ENCODE measurements around the gene BABAM2. TPM values are rescaled to one million over a fixed set of nuclear protein-coding genes. Genes with fewer than 3 reads are reported as not detected.
"Not testable (repeated sequence)": the region's sequence is repeated elsewhere in the genome, so short reads cannot be mapped to it uniquely, and the experiment has no call there.

The BABAM2 gene
- total and polyA plus RNA-seq, 2 experiments from 2014 or later, result 17.8 to 21.5 TPM

DNA sequence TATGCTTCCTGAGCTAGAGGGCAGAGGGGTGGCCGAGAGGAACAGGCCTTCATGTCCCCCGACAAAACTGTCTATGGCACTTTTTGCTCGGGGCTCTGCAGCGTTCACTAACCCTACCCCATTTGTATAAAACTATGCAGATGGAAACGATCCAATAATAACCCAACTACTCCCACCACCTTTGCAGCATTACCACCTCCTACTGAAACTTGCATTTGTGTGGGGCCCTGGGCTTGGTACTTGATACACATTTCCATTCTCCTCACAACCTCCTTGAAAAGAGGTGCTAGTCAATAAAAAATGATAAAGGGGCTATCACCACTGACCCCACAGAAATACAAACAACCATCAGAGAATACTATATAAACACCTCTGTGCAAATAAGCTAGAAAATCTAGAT lies 438.7 kb downstream of the BABAM2 start:
- Mint-ChIP-seq H3K27me3 (ENCODE audit: insufficient read depth, low read depth, poor library complexity) (peaks cover 7% of the 10 kb centered on the region), H3K4me3 (no peak overlapping the region), H3K27ac (no peak overlapping the region), H3K4me1 (peaks cover 18% of the 10 kb centered on the region; the same call in 2 of the 3 replicates), H3K36me3 (ENCODE audit: low read depth) (no peaks in the 10 kb centered on the region), H3K9me3 (no peaks in the 10 kb centered on the region; the same call in 2 of the 3 replicates)
- H4K20me1 ChIP-seq (replicated peaks; ENCODE audit: insufficient read depth), result no peaks in the 10 kb centered on the region
- TF ChIP-seq CREB1 (CRISPR knock-in tag; IDR thresholded peaks at IDR 0.05; ENCODE audit: low read depth), result no peak
- TF ChIP-seq JUNB (IDR thresholded peaks at IDR 0.05; ENCODE audit: unreplicated experiment), result no peak
- TF ChIP-seq ZNF331 (CRISPR knock-in tag; IDR thresholded peaks at IDR 0.05; ENCODE audit: low read depth), result no peak
- TF ChIP-seq ZNF114 (CRISPR knock-in tag; IDR thresholded peaks at IDR 0.05), result no peak
- TF ChIP-seq STAT1 (IDR thresholded peaks at IDR 0.05; ENCODE audit: unreplicated experiment), result no peak
- TF ChIP-seq, protein P1, sequence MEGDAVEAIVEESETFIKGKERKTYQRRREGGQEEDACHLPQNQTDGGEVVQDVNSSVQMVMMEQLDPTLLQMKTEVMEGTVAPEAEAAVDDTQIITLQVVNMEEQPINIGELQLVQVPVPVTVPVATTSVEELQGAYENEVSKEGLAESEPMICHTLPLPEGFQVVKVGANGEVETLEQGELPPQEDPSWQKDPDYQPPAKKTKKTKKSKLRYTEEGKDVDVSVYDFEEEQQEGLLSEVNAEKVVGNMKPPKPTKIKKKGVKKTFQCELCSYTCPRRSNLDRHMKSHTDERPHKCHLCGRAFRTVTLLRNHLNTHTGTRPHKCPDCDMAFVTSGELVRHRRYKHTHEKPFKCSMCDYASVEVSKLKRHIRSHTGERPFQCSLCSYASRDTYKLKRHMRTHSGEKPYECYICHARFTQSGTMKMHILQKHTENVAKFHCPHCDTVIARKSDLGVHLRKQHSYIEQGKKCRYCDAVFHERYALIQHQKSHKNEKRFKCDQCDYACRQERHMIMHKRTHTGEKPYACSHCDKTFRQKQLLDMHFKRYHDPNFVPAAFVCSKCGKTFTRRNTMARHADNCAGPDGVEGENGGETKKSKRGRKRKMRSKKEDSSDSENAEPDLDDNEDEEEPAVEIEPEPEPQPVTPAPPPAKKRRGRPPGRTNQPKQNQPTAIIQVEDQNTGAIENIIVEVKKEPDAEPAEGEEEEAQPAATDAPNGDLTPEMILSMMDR (conservative IDR thresholded peaks at IDR 0.05; ENCODE audit: low read depth in 2 of 2), result no peak
- no peak for TF ChIP-seq EZH2phosphoT487 (IDR thresholded peaks at IDR 0.05; ENCODE audit: unreplicated experiment)
- no peak for TF ChIP-seq POLR2AphosphoS5 (IDR thresholded peaks at IDR 0.05; ENCODE audit: low read depth)
- TF ChIP-seq EZH2 (IDR thresholded peaks at IDR 0.05; ENCODE audit: low read depth, unreplicated experiment), result no peak
- DNase-seq (ENCODE audit: low spot score), result no peak
- H2AFZ ChIP-seq, result no peak overlapping the region
- no peaks in the 10 kb centered on the region for H3K27me3 ChIP-seq (ENCODE audit: insufficient read depth)
- H3F3A ChIP-seq (replicated peaks; ENCODE audit: low read depth), result no peaks in the 10 kb centered on the region
- ATAC-seq, result no peak
- H3K9me2 ChIP-seq (ENCODE audit: insufficient read depth), result no peaks in the 10 kb centered on the region
- no peak overlapping the region for H3K4me3 ChIP-seq
- no peaks in the 10 kb centered on the region for H3K79me2 ChIP-seq (replicated peaks; ENCODE audit: insufficient read depth)
- no peak overlapping the region for H3K27ac ChIP-seq (ENCODE audit: low read depth)
- no peak overlapping the region for H3K4me2 ChIP-seq
- no peaks in the 10 kb centered on the region for H3K4me1 ChIP-seq (ENCODE audit: insufficient read depth)
- H3K36me3 ChIP-seq (ENCODE audit: insufficient read depth), result no peaks in the 10 kb centered on the region

DNA sequence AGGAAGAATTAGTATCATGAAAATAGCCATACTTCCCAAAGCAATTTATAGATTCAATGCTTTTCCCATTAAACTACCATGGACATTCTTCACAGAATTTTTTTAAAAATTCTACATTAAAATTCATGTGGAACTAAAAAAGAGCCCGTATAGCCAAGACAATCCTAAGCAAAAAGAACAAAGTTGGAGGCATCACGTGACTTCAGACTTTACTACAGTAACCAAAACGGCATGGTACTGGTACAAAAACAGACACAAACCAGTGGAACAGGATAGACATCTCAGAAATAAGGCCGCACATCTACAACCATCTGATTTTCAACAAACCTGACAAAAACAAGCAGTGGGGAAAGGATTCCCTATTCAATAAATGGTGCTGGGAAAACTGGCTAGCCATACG lies 440.2 kb downstream of the BABAM2 start:
- not testable (repeated sequence) for H3K36me3 Mint-ChIP-seq (ENCODE audit: low read depth); H3K9me2 ChIP-seq (ENCODE audit: insufficient read depth); DNase-seq (ENCODE audit: low spot score); H3F3A ChIP-seq (replicated peaks; ENCODE audit: low read depth); H3K9me3 Mint-ChIP-seq; H3K27me3 Mint-ChIP-seq (ENCODE audit: insufficient read depth, low read depth, poor library complexity); H3K27ac Mint-ChIP-seq; H3K4me2 ChIP-seq; H3K4me1 Mint-ChIP-seq; H3K27ac ChIP-seq (ENCODE audit: low read depth); H3K79me2 ChIP-seq (replicated peaks; ENCODE audit: insufficient read depth); H2AFZ ChIP-seq; H4K20me1 ChIP-seq (replicated peaks; ENCODE audit: insufficient read depth); H3K4me3 ChIP-seq; H3K27me3 ChIP-seq (ENCODE audit: insufficient read depth); H3K4me3 Mint-ChIP-seq; ATAC-seq; H3K4me1 ChIP-seq (ENCODE audit: insufficient read depth); H3K36me3 ChIP-seq (ENCODE audit: insufficient read depth)

DNA sequence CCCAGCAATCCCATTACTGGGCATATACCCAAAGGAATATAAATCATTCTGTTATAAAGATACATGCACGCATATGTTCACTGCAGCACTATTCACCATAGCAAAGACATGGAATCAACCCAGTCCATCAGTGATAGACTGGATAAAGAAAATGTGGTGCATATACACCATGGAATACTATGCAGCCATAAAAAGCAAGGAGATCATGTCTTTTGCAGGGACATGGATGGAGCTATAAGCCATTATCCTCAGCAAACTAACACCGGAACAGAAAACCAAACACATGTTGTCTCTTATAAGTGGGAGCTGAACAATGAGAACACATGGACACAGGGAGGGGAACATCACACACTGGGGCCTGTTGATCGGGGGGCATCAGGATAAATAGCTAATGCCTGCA lies 441.3 kb downstream of the BABAM2 start:
- ATAC-seq, result not testable (repeated sequence)

More for the DNA sequence above, 441.3 kb downstream of the BABAM2 start:
- not testable (repeated sequence) for H3K9me2 ChIP-seq (ENCODE audit: insufficient read depth); H2AFZ ChIP-seq; DNase-seq (ENCODE audit: low spot score); H3K9me3 Mint-ChIP-seq; H3K4me1 Mint-ChIP-seq; H3F3A ChIP-seq (replicated peaks; ENCODE audit: low read depth); H3K36me3 ChIP-seq (ENCODE audit: insufficient read depth); H3K4me3 Mint-ChIP-seq; H3K79me2 ChIP-seq (replicated peaks; ENCODE audit: insufficient read depth); H3K27me3 ChIP-seq (ENCODE audit: insufficient read depth); H3K27me3 Mint-ChIP-seq (ENCODE audit: insufficient read depth, low read depth, poor library complexity); H4K20me1 ChIP-seq (replicated peaks; ENCODE audit: insufficient read depth); H3K27ac Mint-ChIP-seq; H3K4me3 ChIP-seq; H3K4me2 ChIP-seq; H3K27ac ChIP-seq (ENCODE audit: low read depth); H3K36me3 Mint-ChIP-seq (ENCODE audit: low read depth); H3K4me1 ChIP-seq (ENCODE audit: insufficient read depth)
